Stimulated activated CD8-positive, alpha-beta memory T cell treated with anti-CD3 and anti-CD28 coated beads, Interleukin-12 subunit alpha, Interleukin-12 subunit beta, amount 100 ng/mL, for 24 hours (primary cell): ENCODE data around the gene ZNF80.
"Not testable (repeated sequence)": the region's sequence is repeated elsewhere in the genome, so short reads cannot be mapped to it uniquely, and the experiment has no call there.

Experiments
- DNase-seq: peaks from one replicate; pipeline ENCODE4 v3.0.0-alpha.2; 2020; ENCODE audit errors: extremely low read depth

Gene ZNF80

DNA sequence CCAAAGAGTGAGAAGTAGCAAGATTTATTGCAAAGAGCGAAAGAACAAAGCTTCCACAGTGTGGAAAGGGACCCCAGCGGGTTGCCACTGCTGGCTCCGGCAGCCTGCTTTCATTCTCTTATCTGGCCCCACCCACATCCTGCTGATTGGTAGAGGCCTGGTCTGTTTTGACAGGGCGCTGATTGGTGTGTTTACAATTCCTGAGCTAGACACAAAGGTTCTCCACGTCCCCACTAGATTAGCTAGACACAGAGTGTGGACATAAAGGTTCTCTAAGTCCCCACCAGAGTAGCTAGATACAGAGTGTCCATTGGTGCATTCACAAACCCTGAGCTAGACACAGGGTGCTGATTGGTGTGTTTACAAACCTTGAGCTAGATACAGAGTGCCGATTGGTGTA, at the start of gene ZNF80:
Gene ZNF80 (minus strand): TSS at position 101 of the 400 bp plus-strand sequence. CDS start 504 bp downstream, outside the sequence.
- not testable (repeated sequence) for DNase-seq

DNA sequence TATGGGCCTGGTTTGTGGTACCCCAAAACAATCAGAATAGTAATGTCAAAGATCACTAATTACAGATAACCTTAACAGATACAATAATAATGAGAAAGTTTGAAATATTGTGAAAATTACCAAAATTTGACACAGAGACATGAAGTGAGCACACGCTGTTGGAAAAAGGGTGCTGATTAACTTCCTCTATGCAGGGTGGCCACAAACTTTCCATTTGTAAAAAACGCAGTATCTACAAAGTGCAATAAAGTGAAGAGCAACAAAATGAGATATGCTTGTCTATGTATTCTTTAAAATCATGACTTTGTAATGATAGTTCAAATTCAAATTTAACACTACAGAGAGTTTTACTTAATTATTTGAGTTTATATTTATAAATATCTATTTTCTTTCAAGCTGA, 48.9 kb upstream of the ZNF80 start:
- no peak for DNase-seq

- no peak for DNase-seq
These were observed 48.4 kb upstream of the ZNF80 start for GRCh38 chr3:114285648-114286230.

DNA sequence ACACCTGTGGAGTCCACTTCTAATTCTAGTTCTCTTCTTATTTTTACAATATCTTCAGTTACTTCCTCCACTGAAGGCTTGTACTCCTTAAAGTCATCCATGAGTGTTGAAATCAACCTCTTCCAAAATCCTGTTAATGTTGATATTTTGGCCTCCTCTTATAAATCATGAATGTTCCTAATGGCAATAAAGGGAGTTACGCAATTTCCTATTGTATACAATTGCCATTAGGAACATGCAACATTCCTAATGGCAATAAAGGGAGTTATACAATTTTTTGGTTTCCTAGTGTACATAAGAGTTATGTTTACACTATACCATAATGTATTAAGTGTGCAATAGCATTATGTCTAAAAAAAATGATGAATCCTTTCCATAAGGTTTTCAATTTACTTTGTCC, 47.3 kb upstream of the ZNF80 start:
- no peak for DNase-seq

- DNase-seq = not testable (repeated sequence)
These were observed 39.5 kb upstream of the ZNF80 start for GRCh38 chr3:114276856-114277255.

GRCh38 chr3:114274929-114275328, 37.6 kb upstream of the ZNF80 start:
- no peak for DNase-seq

- DNase-seq = no peak
These were observed 34.9 kb upstream of the ZNF80 start for GRCh38 chr3:114272271-114272670.

DNA sequence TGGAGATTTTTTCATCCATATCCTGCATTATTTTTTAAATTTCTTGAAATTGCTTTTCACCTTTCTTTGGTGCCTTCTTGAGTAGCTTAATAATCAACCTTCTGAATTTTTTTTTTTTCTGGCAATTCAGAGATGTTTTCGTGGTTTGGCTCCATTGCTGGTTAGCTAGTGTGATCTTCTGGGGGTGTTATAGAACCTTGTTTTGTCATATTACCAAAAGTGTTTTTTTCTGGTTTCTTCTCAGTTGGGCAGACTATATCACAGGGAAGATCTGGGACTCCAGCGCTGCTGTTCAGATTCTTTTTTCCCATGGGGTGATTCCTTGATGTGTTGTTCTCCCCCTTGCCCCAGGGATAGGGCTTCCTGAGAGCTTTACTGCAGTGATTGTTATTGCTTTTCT, 32.6 kb upstream of the ZNF80 start:
- no peak for DNase-seq

DNA sequence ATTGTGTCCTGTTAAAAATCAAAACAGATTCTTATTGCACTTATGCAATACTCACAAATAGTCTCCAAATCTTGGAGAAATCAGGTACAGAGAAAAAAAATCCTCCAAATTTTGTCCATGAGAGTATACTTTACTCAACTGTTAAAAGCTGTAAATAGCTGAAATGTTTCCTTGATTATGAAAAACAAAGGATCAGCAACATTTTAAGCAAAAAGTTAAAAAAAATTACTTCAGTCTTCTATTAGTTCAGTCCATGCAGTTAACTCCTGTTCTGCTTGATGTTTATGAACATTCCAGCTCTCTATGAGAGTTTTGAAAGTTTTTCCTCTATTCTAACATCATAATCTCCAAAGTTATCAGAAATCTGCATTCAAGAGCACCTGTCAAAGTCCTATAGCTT, 22.8 kb upstream of the ZNF80 start:
- DNase-seq = no peak

- no peak for DNase-seq
These were observed 22.2 kb upstream of the ZNF80 start for GRCh38 chr3:114259566-114259965.

DNA sequence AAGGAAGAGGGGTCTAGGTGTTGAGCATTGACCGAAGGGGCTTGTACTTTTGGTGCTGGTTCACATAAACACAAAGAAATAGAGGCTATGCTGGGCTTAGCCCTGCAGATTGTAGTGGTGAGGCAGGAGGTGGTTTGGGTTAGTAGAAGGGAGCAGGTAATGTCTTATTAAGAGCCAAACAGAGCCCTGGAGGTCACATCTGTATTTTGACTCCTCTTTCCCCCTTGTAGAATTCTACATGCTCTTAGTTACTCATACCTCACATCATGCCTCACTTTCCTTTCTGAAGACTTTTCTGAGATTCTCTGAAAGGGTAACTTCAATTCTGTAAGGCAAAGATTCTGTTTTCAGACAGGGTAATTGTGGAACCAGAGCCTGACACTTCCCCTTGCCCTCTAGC, 16.1 kb upstream of the ZNF80 start:
- no peak for DNase-seq

DNA sequence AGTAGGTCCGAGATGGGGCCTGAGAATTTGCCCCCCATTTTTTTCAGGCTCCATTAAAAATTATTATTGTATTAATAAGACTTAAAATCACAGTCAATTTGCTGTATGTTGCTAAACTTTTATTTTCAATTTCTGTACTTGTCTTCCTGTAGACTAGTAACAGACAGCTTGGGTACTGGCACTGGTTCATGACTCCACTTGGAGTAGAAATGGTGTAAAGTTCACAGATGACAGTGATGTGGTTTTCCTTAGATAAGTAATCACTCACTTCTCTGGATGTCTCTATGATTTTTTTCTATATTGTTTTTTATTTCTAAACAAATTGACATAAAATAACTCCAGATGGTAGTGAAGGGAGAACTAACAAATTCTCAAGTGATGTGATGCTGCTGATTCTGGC, 15.6 kb upstream of the ZNF80 start:
- no peak for DNase-seq

DNA sequence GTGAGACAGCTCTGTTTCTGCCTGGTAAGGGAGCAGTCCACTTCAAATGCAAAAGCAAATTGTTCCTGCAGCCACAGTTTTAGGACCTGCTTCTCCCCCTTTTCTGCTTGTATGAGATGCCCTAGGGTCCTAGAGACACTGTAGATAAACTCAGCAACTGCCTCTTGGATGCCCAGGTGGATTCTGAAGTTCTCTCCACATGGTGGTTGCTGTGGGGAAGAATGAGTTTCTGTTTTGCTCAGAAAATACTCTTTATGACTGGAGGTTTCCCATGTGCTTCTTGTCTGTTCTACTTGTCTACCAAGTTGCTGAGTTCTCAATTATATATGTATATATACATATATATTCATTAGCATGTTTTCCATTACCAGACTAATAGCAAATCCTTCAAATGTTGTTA, 5.6 kb upstream of the ZNF80 start:
- no peak for DNase-seq

- no peak for DNase-seq
These were observed 3.9 kb upstream of the ZNF80 start for GRCh38 chr3:114241262-114241661.

DNA sequence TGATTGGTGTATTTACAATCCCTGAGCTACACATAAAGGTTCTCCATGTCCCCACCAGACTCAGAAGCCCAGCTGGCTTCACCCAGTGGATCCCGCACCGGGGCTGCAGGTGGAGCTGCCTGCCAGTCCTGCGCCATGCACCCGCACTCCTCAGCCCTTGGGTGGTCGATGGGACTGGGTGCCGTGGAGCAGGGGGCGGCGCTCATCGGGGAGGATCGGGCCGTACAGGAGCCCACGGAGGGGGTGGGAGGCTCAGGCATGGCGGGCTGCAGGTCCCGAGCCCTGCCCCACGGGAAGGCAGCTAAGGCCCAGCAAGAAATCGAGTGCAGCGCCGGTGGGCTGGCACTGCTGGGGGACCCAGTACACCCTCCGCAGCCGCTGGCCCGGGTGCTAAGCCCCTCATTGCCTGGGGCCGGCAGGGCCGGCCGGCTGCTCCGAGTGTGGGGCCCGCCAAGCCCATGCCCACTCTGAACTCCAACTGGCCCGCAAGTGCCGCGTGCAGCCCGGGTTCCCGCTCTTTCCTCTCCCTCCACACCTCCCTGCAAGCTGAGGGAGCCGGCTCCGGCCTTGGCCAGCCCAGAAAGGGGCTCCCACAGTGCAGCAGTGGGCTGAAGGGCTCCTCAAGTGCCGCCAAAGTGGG, 888 bp upstream of the ZNF80 start:
- DNase-seq = not testable (repeated sequence)

DNA sequence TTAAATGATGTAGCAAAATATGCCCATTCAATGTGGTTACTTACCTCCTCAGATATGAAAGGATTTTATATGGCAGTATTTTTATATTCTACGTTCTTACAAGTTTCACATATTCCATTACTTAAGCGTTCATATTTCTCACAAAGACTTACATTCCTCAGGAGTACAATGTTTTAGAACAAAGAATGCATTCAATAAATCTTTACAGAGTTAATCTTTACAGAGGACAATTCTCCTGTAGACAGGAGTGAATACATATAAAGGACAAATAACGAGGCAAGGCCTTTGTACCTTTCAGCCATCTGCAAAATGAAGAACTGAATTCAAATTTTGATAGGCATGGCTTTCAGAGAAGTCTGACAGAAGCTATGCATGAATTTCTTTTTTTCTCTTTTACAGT, 1.9 kb downstream of the ZNF80 start:
- DNase-seq = no peak

DNA sequence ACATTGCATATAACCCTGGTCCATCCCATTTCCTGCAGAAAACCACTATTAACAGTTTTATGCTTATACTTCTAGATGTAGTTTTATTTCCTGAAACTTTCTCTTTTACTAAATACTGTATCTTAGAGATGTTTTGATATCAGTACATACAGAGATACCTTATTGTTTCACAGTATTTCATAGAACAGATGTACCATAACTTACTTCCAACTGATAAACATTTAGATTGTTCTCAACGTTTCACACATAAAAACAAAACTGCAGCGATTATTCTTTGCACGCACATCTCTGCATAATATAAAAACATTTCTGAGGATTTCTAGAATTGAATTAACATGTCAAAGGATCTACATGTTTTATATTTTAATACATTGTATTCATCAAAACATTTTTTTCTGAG, 2.6 kb downstream of the ZNF80 start:
- no peak for DNase-seq

GRCh38 chr3:114231616-114232015, 5.8 kb downstream of the ZNF80 start:
- DNase-seq = no peak

- no peak for DNase-seq
These were observed 10.3 kb downstream of the ZNF80 start for GRCh38 chr3:114227076-114227475.

DNA sequence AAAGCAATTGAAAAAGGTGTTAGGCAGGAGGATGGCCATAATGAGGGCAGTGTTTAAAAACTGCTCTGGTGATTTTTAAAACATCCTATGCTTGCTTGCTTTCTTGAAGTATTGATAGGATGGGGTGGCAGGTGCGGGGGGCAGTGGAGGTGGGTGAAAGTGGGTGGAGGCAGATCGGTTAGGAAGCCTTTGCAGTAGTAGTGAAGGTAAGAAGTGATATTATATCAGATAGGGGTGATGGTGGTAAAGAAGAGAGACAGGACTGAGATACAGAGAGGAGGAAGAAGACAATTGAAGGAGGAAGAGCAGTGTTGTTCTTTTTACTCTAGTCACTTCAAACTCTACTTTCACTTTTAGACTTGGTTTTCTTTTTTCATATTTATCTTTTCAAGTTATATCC, 11.1 kb downstream of the ZNF80 start:
- DNase-seq = no peak

DNA sequence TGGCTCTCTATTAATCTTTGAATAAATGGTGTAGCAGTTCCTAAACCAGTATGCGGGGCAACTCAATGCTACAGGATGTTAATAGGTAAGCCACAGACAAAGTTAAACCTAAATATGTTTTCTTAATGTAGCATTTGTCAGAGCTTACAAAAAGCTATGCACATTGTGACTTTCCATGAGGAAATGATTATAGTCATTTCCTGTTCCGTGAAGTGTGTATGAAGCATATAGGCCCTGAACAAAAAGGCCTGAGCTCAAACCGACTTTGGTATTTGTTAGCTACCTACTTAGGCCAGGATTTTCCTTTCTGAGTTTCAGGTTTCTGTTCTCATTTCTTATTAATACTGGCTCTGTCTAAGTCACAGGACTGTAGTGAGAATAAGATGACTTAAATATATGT, 14.2 kb downstream of the ZNF80 start:
- DNase-seq = no peak

DNA sequence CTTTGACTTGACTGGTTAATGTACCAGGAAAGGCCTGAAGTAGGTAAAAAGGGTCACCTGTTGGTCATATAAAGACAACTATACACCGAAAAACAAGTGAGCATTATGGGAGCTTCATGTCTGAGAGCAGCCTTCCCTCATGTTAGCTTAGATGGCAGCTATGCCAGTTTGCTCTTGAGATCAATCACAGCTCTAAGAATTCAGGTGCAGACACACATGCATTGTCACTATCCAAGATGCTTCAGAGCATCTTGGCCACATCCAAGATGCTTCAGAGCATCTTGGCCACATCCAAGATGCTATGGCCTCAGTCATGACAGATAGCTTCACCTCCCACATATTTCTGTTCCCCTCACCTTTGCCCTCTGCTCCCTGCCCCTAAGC, 15.5 kb downstream of the ZNF80 start:
- DNase-seq = no peak

DNA sequence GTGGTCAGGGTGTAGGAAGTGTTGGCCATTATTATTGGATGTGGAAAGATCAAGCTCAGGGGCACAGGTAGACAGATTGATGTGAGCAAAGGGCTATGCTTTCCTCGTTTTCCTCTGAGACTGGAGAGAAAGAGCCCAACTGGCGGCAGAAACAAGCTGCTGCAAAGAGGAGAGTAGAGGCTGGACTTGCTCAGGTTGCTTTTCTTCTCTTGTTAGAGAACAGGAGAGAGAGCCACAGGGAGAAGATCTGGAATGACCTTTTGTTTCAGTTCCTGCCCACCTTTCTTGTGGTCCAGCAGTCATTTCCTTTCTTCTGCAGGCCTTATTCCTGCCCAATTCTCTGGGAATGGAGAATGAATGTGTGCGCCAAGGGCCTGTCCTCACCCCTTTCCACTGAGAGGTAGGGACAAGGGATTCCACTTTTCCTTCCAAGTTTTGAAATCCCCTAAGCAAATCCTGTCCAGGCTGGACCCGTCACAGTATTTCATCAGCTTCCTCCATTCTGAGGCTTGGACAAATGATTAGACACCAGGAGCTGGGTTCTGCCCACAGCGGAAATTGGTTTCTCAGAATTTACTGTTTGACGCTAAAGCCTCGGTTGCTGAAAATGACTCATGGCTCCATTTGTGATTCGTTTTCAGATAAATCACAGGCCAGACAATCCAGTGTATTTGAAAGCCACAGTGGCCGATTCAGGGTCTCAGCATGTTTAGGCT, 16.1 kb downstream of the ZNF80 start:
- DNase-seq = no peak
